NCI-H1092 (cell line): ENCODE data around the gene SMARCA4.

Source experiments
- DNase-seq: peaks from one replicate; lab custom pipeline; 2025; lab: John Stamatoyannopoulos, UW

SMARCA4 gene

DNA sequence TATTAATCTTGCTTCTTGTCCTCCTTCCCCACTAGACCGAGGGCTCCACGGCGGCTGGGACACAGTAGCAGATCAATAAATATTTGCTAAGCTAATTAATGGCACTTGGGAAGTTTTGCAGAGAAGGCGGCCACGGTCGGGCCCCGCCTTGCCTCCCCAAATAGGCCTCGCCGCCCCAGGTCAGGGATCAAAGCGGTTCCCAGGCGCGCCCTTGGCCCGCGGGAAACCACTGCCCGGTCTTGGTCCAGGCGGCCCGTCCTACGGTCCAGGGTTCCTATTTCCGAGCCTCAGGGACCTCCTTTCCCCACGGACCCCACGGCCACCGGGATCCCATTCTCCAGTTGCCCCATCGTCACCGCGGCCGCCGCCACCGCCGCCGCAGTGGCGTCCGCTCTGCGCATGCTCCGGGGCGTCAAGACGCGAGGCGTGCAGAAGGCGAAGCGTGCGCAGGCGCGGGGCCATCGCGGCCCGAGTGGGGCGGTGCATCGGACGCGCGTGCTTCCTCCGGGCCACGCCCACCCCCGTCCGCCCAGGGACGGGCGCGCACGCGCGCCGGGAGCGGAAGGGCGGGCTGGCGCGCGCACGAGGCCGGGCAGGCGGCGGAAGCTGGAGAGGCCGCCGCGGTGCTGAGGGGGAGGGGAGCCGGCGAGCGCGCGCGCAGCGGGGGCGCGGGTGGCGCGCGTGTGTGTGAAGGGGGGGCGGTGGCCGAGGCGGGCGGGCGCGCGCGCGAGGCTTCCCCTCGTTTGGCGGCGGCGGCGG lies at the start of gene SMARCA4:
Gene SMARCA4, plus strand, starts transcription at position 717 of the 759 bp plus-strand sequence. CDS start 23,122 bp downstream, outside the sequence.
- DNase-seq, result peak; percentile 95

DNA sequence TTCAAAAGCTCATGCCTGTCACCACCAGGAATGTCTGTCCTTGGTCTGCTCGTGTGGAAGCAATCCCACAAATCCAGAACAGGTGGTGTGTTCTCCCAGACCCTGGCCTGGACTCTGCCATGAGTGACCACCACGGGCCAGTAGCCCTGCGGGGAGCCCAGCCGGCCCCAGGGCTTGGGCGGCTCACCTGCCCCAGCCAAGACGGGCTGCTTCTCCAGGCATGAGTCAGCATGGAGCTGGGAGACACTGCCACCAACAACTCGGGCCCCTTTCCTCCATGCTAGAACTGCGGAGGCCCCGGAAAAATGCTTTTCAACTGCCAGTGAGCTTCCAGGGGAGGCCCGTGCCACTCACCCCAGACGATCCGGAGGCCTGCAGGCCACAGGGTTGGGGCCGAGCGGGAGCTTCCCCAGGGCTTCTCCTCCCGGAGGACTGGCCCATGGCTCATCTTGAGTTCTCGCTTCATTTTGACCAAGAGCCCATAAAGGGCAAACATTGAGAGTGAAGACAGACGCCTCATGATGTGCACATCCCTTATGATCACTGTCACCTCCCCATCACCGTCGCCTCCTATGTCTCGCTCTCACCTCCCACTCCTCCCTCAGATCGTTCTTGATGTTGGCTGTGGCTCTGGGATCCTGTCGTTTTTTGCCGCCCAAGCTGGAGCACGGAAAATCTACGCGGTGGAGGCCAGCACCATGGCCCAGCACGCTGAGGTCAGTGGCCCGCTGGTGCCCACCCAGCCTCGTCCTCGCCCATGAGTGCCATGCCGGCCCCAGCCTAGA lies 49.1 kb upstream of the SMARCA4 start:
- DNase-seq, result no peak

DNA sequence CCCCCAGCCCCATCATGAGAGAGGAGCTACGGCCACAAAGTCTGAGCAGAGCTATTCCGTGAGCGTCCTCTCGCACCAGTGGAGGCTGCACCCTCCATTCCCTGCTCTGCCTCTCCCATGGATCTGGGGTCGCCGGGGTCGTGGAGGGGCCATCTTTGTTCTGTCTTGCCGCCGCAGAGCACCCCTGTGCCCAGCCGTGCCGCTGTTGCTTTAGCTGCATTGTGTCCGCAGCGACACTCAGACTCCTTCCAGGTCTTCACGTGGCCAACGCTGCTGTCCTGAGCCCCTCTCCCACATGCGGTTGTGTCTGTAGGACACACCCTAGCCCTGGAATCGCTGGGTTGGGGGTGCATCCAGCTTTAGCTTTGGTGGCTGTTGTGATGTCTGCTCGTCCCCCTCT lies 48.2 kb upstream of the SMARCA4 start:
- DNase-seq, result no peak

DNA sequence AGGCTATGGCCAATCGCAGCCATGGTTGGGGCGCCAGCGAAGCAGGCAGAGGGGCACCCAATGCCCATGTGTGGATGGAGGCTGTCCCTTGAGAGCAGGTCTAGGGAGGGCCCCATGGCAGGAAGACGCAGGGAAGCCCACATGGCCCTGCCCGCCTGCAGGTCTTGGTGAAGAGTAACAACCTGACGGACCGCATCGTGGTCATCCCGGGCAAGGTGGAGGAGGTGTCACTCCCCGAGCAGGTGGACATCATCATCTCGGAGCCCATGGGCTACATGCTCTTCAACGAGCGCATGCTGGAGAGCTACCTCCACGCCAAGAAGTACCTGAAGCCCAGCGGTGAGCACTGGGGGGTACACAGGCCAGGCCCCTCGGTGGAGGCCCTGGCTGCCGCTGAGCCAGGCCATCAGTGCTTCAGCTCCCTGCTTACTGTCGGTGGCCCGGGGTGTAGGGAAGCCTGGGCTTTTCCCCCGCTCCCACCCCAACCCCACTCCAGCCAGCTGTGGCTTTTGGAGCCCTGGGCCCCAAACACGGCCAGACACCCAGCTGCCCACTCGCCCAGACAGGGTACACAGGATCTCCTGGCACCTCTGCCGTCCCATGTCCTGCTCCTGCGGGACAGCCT lies 47.0 kb upstream of the SMARCA4 start:
- no peak for DNase-seq

DNA sequence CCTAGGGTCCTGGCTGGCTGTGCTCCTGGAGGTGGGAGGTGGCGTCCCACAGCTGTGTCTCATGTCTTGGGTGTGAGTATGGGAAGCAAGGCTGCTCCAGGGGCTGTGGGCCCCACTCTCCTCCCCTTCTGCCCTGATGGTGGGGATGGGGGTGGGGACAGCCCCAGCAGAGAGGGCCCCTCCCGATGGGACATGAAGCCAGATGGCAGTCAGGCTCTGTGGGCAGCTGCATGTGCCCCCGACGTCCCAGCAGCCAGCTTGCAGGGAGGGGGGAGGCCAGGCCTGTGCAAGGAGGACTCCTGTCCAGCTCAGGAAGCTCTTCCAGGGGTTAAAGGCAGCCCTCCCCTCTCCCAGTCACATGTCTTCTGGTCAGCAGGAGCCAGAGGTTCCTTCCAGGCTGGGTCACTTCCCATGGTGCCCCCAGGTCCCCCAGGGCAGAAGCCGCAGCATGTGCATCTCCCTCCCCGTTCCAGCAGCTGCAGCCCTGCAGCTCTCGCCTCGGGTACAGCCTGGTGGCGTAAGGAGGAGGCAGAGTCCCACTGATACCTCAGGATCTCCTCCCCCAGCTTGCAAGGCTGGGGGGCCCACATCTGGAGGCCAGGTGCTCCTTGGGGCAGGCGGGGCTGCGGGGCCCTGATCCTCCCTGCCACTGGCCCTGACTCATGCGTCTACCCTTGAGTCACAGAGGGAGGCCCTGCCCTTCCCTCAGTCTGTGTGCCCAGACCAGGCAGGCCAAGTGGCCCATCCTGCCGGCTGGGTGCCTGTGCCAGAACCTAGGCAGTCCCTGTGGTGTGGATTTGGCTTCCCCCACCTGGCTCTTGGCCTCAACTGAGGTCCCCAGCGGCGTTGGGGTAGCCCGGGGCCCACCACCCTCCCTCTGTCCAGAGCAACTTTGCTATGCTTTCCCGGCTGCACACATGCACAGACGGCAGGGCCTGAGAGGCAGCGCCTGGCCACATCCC lies 45.4 kb upstream of the SMARCA4 start:
- DNase-seq, result no peak

DNA sequence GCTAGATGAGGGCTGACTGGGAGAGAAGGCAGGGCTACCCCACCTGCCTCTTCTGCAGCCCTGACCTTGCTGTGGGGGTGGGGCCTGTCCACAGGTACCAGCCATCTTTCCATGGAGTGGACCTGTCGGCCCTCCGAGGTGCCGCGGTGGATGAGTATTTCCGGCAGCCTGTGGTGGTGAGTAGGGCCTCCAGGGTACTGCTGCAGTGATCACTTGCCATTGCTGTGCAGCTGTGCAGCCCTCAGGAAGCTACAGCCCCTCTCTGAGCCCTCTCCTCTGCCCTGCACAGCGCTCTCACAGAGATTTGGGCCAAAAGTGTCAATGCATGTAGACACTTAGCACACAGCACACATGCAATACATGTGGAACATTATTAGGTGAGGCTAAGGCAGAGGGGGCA lies 44.2 kb upstream of the SMARCA4 start:
- no peak for DNase-seq

DNA sequence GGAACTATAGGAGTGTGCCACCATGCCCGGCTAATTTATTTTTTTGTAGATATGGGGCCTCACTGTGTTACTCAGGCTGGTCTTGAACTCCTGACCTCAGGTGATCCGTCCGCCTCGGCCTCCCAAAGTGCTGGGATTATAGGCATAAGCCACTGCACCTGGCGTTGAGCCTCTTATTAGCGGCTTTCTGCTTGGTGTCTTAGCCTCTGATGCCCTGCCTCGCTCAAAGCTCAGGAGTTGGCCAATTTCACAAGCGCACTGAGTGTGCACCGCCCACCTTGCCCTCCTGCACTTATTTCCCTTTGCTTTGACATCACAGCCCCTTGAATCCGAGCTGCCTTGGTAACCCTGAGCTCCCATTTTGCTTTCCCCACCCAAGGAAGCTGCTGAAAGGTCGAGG lies 42.5 kb upstream of the SMARCA4 start:
- no peak for DNase-seq

DNA sequence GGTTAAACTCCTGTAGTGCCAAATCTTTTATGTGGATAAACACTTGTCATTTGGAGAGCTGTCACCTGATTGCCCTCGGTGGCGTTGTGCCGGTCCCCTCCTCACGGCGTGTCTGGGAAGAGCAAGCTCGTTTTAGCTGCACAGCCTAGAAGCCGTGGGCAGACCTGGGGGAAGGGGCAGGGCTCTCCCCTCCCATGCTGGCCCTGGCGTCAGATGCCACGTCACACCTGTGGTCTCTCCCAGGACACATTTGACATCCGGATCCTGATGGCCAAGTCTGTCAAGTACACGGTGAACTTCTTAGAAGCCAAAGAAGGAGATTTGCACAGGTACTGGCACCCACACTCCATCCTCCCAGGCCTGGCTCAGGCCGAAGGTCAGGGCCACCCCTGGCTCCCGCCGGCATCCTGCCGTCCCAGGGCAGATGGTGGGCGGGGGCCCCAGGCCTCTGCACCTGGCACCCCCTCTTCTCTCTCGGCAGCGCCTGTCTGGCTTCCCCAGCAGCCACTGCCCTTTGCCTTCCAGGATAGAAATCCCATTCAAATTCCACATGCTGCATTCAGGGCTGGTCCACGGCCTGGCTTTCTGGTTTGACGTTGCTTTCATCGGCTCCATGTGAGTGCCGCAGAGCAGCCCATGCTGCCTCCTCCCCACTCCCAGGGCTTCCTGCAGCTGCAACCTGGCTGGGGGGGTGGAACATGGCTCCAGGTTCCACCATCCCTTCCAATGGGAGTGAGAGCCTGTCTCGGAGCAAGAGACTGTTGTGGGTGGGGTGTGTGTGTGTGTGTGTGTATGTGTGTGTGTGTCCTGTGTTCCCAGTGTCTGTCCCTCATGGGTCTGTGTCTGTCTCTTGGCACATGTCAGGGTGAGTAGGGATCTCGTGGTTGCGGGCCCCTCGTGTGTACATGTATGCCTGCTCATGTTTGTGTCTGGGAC lies 41.2 kb upstream of the SMARCA4 start:
- DNase-seq, result no peak

DNA sequence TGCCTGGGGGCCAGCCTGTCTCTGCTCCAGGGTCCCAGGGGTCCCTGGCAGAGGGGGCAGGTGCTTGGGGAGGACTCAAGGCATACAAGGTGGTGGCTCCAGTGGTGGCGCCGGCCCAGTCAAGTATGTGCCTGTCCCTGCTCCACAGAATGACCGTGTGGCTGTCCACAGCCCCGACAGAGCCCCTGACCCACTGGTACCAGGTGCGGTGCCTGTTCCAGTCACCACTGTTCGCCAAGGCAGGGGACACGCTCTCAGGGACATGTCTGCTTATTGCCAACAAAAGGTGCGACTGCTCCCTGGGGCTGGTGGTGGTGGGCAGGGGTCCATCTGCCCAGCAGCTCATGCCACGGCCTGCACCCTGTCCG lies 40.6 kb upstream of the SMARCA4 start:
- no peak for DNase-seq

DNA sequence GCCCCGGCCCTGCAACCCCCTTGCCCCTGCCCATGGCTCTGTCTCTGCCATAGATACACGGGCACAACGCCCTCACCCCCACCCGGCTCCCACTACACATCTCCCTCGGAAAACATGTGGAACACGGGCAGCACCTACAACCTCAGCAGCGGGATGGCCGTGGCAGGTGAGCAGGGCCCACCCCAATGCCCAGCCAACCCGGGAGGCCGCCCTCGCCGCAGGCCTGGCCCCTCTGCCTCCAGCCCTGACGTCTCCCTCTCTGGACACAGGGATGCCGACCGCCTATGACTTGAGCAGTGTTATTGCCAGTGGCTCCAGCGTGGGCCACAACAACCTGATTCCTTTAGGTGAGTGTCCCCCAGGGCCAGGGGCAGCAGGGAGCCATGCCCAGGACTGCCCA lies 40.0 kb upstream of the SMARCA4 start:
- DNase-seq, result no peak

DNA sequence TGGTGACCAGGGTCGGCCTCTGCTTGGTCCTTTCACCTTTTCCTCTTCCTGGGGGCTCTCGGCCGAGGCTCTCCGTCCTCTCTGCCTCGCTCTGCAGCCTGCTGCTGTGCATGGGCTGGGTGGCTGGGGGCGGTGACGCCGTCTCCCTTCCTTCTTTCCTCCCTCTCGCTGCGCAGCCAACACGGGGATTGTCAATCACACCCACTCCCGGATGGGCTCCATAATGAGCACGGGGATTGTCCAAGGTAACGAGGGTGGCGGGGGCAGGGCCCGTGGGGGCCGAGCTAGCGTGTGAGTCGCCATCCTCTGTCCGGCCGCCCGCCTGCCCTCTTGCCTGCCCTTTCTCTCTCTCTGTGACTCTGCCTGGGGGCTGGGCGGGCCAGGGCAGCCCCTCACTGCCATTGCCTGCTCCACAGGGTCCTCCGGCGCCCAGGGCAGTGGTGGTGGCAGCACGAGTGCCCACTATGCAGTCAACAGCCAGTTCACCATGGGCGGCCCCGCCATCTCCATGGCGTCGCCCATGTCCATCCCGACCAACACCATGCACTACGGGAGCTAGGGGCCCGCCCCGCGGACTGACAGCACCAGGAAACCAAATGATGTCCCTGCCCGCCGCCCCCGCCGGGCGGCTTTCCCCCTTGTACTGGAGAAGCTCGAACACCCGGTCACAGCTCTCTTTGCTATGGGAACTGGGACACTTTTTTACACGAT lies 39.5 kb upstream of the SMARCA4 start:
- DNase-seq, result no peak

DNA sequence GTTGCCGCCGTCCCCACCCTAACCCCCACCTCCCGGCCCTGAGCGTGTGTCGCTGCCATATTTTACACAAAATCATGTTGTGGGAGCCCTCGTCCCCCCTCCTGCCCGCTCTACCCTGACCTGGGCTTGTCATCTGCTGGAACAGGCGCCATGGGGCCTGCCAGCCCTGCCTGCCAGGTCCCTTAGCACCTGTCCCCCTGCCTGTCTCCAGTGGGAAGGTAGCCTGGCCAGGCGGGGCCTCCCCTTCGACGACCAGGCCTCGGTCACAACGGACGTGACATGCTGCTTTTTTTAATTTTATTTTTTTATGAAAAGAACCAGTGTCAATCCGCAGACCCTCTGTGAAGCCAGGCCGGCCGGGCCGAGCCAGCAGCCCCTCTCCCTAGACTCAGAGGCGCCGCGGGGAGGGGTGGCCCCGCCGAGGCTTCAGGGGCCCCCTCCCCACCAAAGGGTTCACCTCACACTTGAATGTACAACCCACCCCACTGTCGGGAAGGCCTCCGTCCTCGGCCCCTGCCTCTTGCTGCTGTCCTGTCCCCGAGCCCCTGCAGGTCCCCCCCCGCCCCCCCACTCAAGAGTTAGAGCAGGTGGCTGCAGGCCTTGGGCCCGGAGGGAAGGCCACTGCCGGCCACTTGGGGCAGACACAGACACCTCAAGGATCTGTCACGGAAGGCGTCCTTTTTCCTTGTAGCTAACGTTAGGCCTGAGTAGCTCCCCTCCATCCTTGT lies 38.8 kb upstream of the SMARCA4 start:
- no peak for DNase-seq

DNA sequence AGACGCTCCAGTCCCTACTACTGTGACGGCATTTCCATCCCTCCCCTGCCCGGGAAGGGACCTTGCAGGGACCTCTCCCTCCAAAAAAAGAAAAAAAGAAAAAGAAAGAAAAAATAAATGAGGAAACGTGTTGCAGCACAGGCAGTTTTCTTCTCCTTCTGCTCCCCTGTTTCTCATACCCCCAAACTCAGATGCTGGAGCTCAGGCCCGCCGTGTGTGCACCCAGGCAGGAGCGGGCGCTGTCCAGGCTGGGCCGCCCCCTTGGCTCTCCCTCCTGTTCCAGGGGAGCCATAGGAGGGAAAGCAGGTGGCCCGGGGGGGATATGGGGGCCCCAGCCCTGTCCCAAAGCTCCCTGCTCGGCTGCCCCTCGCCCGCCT lies 38.2 kb upstream of the SMARCA4 start:
- DNase-seq, result no peak

DNA sequence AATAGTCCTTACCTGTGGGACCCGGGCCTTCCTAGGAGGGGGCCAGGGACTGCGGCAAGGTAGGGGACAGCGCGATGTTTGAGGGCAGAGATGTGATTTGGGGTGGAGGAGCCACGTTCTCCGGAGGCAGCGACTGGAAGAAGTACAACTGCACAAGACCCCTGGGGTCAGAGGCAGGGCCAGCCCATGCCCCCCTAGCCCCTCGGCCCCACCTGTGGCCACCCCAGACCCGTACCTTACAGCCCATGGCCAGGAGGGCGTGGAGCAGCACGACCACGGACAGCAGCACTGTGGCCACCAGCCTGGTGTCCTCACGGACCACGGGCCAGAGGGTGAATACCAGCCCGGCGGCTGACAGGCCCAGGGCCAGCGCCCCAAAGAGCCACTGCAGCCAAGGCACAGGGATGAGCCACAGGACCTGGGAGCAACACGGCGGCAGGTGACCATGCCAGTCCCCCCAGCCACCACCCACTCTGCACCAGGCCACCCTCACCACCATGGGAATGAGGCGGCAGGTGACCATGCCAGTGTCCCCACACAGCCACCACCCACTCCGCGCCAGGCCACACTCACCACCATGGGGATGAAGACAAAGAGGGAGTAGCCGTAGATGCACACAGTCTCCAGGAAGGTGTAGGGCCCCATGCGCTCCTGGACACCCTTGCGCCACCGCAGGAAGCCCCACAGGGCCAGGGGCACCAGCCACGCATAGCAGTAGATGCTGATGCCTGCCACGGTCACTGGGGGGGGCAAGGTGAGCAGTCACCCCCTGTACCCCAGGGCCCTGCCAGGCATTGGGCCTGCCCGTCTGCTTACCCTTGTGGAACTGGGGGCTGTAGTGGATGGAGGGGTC lies 37.3 kb upstream of the SMARCA4 start:
- no peak for DNase-seq

DNA sequence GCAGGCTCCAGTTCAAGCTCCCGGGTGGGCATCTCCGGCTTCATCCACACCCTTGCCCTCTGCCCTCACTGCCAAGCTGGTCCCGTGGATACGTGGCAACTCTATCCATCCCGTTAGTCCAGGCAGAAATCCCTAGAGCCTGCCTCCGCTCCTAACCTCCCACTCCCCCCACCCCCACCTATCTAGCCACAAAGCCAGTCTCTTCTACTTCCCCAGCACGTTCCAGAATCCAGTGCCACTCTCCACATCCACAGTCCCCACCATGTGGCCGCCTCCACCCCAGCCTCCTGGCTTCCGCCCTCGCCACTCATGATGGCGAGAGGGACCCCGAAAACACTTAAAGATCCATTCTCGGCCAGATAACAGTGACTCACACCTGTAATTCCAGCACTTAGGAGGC lies 36.2 kb upstream of the SMARCA4 start:
- DNase-seq, result no peak

DNA sequence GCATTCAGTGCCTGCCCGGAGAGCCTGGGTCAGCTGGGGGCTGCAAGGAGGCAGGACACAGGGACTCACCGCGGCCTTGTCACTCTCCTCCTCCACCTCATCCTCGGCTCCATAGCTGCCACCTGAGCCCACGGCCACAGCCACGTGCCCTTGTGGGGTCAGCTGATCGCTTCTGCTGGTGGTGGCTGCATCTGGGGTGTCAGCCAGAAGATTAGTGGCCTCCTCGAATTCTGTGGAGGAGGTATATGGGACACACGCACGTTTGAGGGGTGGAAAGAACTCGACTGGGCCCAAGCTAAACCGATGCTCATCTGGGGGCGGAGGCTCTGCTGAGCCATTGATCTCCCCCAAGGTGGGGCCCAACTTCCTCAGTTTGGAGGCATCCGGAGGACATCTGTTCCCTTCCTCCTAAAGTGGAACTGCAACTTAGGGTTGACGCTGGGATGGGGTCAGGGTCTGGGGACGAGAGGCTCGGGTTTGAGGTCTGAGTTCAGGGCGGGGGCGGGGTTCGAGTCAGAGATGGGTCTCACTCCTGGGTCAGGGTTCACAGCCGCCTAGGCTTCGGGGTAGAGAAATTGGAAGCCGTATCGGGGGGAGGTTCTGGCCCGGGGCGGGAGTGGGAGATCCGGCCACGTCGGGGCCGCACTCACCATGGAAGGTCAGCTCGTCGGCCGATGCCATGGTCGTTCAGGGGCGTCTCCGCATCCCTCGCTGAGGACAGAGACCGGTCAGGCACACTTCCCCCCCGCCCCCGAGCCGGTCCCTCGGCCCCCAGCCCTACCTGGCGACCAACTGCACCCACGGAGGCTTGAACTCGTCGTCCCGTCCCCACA lies 32.9 kb upstream of the SMARCA4 start:
- no peak for DNase-seq

DNA sequence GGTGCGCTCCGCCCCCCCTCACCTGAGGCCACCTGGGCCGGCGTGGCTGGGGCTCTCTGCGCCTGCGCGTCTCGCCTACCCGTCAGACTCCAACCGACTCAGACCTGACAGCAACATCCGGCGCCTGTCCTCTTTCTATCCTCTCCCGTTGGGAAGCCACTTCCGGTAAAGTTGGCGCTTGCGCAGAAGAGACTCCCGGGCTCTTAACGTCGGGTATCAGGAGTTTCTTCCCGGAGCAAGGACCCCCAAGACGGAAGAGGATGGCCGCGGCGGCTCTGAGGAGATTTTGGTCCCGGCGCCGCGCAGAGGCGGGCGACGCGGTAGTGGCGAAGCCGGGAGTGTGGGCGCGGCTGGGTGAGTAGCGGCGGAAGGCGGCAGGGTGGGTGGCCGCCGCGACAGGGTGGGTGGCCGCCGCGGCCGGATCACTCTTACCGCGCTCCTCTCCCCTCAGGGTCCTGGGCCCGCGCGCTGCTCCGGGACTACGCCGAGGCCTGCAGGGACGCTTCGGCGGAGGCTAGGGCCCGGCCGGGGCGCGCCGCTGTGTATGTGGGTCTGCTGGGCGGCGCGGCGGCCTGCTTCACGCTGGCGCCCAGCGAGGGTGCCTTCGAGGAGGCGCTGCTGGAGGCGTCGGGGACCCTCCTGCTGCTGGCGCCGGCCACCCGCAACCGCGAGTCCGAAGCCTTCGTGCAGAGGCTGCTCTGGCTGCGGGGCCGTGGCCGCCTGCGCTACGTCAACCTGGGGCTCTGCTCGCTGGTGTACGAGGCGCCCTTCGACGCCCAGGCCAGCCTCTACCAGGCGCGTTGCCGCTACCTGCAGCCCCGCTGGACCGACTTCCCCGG lies 32.0 kb upstream of the SMARCA4 start, which contains the start of the genes TIMM29 and YIPF2:
Gene TIMM29, plus strand, starts transcription at position 249 of the 839 bp plus-strand sequence. Its CDS starts 12 bp downstream, at position 261.
Gene YIPF2, minus strand, starts transcription at position 77 of the 839 bp plus-strand sequence. CDS start 229 bp downstream, outside the sequence.
- peak; percentile 98 for DNase-seq
